H1 (cell line): Measurements from ENCODE around the gene TMEM181. TPM values are rescaled to one million over a fixed set of nuclear protein-coding genes. Genes with fewer than 3 reads are reported as not detected.

Source experiments
- CTCF ChIA-PET: fragments of 300-600 bp; sonication (Branson Sonifier 250); formaldehyde crosslinking; loops from one replicate; lab custom pipeline; 2021; ENCODE audit not compliant: partially characterized antibody; lab: Charles Lee
- POLR2A ChIA-PET: fragments of 300-600 bp; sonication (Branson Sonifier 250); formaldehyde crosslinking; loops from one replicate; lab custom pipeline; 2021; ENCODE audit warnings: inconsistent platforms; ENCODE audit not compliant: partially characterized antibody; lab: Charles Lee
- DNase-seq, 2 experiments: peaks; one replicate each; pipeline versions ENCODE4 v3.0.0 to v3.0.0-alpha.2; 2010 to 2022; ENCODE audit warnings: low spot score in 2 of 2, low read depth in 1 of 2, mixed read lengths in 1 of 2
- FAIRE-seq: peaks from 2 replicates; lab custom pipeline; 2011; peaks lifted over from hg19 to GRCh38; lab: Jason Lieb, UNC
- H2AFZ ChIP-seq: 2 replicates; pipeline ENCODE4 v1.8.1; 2012; ENCODE audit warnings: low read length, inconsistent platforms
- H2AK5ac ChIP-seq: 2 replicates; pipeline ENCODE4 v1.6.1; 2013; ENCODE audit warnings: low read depth, low read length
- H2BK120ac ChIP-seq: replicated peaks from 2 replicates; pipeline ENCODE3; 2013; ENCODE audit warnings: low read depth, low read length, inconsistent platforms
- H2BK12ac ChIP-seq: 2 replicates; pipeline ENCODE4 v1.6.1; 2013; ENCODE audit warnings: low read depth, low read length
- H2BK15ac ChIP-seq: 2 replicates; pipeline ENCODE4 v1.6.1; 2013; ENCODE audit warnings: low read length
- H2BK20ac ChIP-seq: 2 replicates; pipeline ENCODE4 v1.6.1; 2013; ENCODE audit warnings: low read length
- H2BK5ac ChIP-seq: 2 replicates; pipeline ENCODE4 v1.6.1; 2013; ENCODE audit warnings: low read depth, low read length
- H3K14ac ChIP-seq: 2 replicates; pipeline ENCODE4 v1.6.1; 2013; ENCODE audit warnings: inconsistent platforms; ENCODE audit not compliant: insufficient read length
- H3K18ac ChIP-seq: 2 replicates; pipeline ENCODE4 v1.6.1; 2013; ENCODE audit warnings: low read length; ENCODE audit errors: extremely low read depth
- H3K23ac ChIP-seq: 2 replicates; pipeline ENCODE4 v1.6.1; 2013; ENCODE audit warnings: inconsistent platforms; ENCODE audit not compliant: insufficient read length
- H3K23me2 ChIP-seq: 2 replicates; pipeline ENCODE4 v1.6.1; 2013; ENCODE audit warnings: low read depth, low read length
- H3K27ac ChIP-seq: 2 replicates; pipeline ENCODE4 v1.6.1; 2011; ENCODE audit warnings: low read depth, low read length, inconsistent platforms
- H3K27me3 ChIP-seq, 4 experiments: replicated peaks in 1 of 4; 1 replicate in 1 of 4; 2 replicates in 3 of 4; pipeline versions ENCODE4 v1.6.1 to v1.8.1; 2011 to 2013; ENCODE audit warnings: low read length in 3 of 4, mild to moderate bottlenecking in 3 of 4, inconsistent platforms in 2 of 4, mixed read lengths in 2 of 4, moderate library complexity in 1 of 4; ENCODE audit not compliant: control insufficient read depth in 3 of 4, insufficient read depth in 3 of 4; ENCODE audit errors: extremely low read depth in 1 of 4
- H3K36me3 ChIP-seq, 4 experiments: 2 replicates each; pipeline versions ENCODE4 v1.6.1 to v1.8.1; 2011 to 2013; ENCODE audit warnings: mild to moderate bottlenecking in 4 of 4, low read length in 3 of 4, moderate library complexity in 2 of 4, control low read depth in 1 of 4, inconsistent platforms in 1 of 4; ENCODE audit not compliant: insufficient read depth in 4 of 4, control insufficient read depth in 2 of 4
- H3K4ac ChIP-seq: replicated peaks from 2 replicates; pipeline ENCODE3; 2013; ENCODE audit warnings: low read length, low read depth, mixed read lengths, inconsistent platforms; ENCODE audit not compliant: insufficient read length
- H3K4me1 ChIP-seq, 4 experiments: replicated peaks in 1 of 4; 1 replicate in 1 of 4; 2 replicates in 3 of 4; pipeline versions ENCODE4 v1.6.1 to v1.8.1; 2011 to 2013; ENCODE audit warnings: low read length in 3 of 4, inconsistent platforms in 2 of 4, mixed read lengths in 1 of 4; ENCODE audit not compliant: insufficient read depth in 4 of 4, control insufficient read depth in 3 of 4
- H3K4me2 ChIP-seq, 2 experiments: 2 replicates each; pipeline versions ENCODE4 v1.6.1 to v1.8.1; 2011 to 2013; ENCODE audit warnings: low read depth in 2 of 2, low read length in 2 of 2, control low read depth in 1 of 2, inconsistent platforms in 1 of 2, mild to moderate bottlenecking in 1 of 2; ENCODE audit not compliant: insufficient read depth in 1 of 2
- H3K4me3 ChIP-seq, 4 experiments: fragments of 200-600, 300-600 bp in 1 of 4; sonication (generic), shearing (Covaris generic), sonication (Bioruptor Twin) in 1 of 4; 2 replicates each; pipeline versions ENCODE4 v1.5.1 to v1.8.1; 2011 to 2016; ENCODE audit warnings: low read length in 4 of 4, low read depth in 3 of 4, control low read depth in 2 of 4, inconsistent platforms in 2 of 4, mild to moderate bottlenecking in 2 of 4, mixed read lengths in 1 of 4, moderate library complexity in 1 of 4; ENCODE audit not compliant: insufficient read depth in 2 of 4; ENCODE audit errors: extremely low read depth in 1 of 4
- H3K56ac ChIP-seq: replicated peaks from 2 replicates; pipeline ENCODE3; 2013; ENCODE audit warnings: low read depth, mild to moderate bottlenecking, mixed read lengths, low read length, inconsistent platforms; ENCODE audit not compliant: insufficient read length
- H3K79me1 ChIP-seq: 2 replicates; pipeline ENCODE4 v1.6.1; 2013; ENCODE audit warnings: low read depth, low read length, control low read depth
- H3K79me2 ChIP-seq, 2 experiments: 2 replicates each; pipeline versions ENCODE4 v1.6.1 to v1.8.1; 2012 to 2013; ENCODE audit warnings: low read length in 2 of 2, mild to moderate bottlenecking in 2 of 2, inconsistent platforms in 1 of 2; ENCODE audit not compliant: insufficient read depth in 2 of 2, control insufficient read depth in 1 of 2
- H3K9ac ChIP-seq, 4 experiments: replicated peaks in 1 of 4; 1 replicate in 1 of 4; 2 replicates in 3 of 4; pipeline versions ENCODE4 v1.6.1 to v1.8.1; 2011 to 2013; ENCODE audit warnings: low read depth in 3 of 4, low read length in 3 of 4, control low read depth in 2 of 4, mild to moderate bottlenecking in 2 of 4, moderate library complexity in 2 of 4, inconsistent platforms in 1 of 4; ENCODE audit errors: extremely low read depth in 1 of 4
- H3K9me3 ChIP-seq, 2 experiments: 2 replicates each; pipeline versions ENCODE4 v1.6.1 to v1.8.1; 2012 to 2013; ENCODE audit warnings: mild to moderate bottlenecking in 2 of 2, moderate library complexity in 2 of 2, control low read depth in 1 of 2, inconsistent platforms in 1 of 2, low read depth in 1 of 2, low read length in 1 of 2, mixed read lengths in 1 of 2; ENCODE audit not compliant: insufficient read depth in 2 of 2
- H4K20me1 ChIP-seq, 2 experiments: replicated peaks in 1 of 2; 2 replicates each; pipeline versions ENCODE3 to v1.8.1; 2011 to 2013; ENCODE audit warnings: inconsistent platforms in 2 of 2, low read length in 2 of 2, mild to moderate bottlenecking in 1 of 2; ENCODE audit not compliant: insufficient read depth in 2 of 2, control insufficient read depth in 1 of 2
- H4K5ac ChIP-seq: 2 replicates; pipeline ENCODE4 v1.6.1; 2013; ENCODE audit warnings: low read length, low read depth, mixed read lengths, inconsistent platforms; ENCODE audit not compliant: insufficient read length
- H4K8ac ChIP-seq: 2 replicates; pipeline ENCODE4 v1.8.0; 2013; ENCODE audit warnings: mild to moderate bottlenecking, moderate library complexity, low read length, inconsistent platforms; ENCODE audit not compliant: insufficient read depth; ENCODE audit errors: extremely low read depth
- H4K91ac ChIP-seq: replicated peaks from 2 replicates; pipeline ENCODE3; 2013; ENCODE audit warnings: low read length, mixed read lengths, inconsistent platforms; ENCODE audit not compliant: insufficient read length
- HDAC2 ChIP-seq, 2 experiments: fragments of 300-600 bp in 1 of 2; sonication (generic) in 1 of 2; IDR thresholded peaks; 2 replicates each; pipeline ENCODE4 v1.6.1; 2011 to 2012; ENCODE audit warnings: low read depth in 2 of 2, low read length in 2 of 2, mild to moderate bottlenecking in 2 of 2, moderate library complexity in 2 of 2, borderline replicate concordance in 1 of 2, inconsistent platforms in 1 of 2
- KDM1A ChIP-seq: fragments of 200-600, 300-600 bp; sonication (generic); IDR thresholded peaks from 2 replicates; pipeline ENCODE4 v1.7.1; 2016; ENCODE audit warnings: mild to moderate bottlenecking, low read length, borderline replicate concordance
- NANOG ChIP-seq: IDR thresholded peaks from 2 replicates; pipeline ENCODE4 v1.6.1; 2011; ENCODE audit warnings: low read length, low read depth, mild to moderate bottlenecking, inconsistent platforms; ENCODE audit not compliant: insufficient read depth, poor library complexity, severe bottlenecking
- NRF1 ChIP-seq: IDR thresholded peaks from 2 replicates; pipeline ENCODE4 v1.6.1; 2011; ENCODE audit warnings: mild to moderate bottlenecking, low read depth, low read length, improper control_type of control experiment
- RAD21 ChIP-seq, 2 experiments: IDR thresholded peaks in 1 of 2; conservative IDR thresholded peaks in 1 of 2; 2 replicates each; pipeline ENCODE4 v1.6.1; 2011; ENCODE audit warnings: low read depth in 2 of 2, low read length in 2 of 2, improper control_type of control experiment in 1 of 2, inconsistent platforms in 1 of 2, mild to moderate bottlenecking in 1 of 2, moderate library complexity in 1 of 2
- RNF2 ChIP-seq: fragments of 200-900, 300-1000 bp; sonication (generic); IDR thresholded peaks from 2 replicates; pipeline ENCODE4 v1.7.1; 2016; ENCODE audit warnings: borderline replicate concordance, low read depth, mild to moderate bottlenecking, antibody characterized with exemption, low read length; ENCODE audit not compliant: poor library complexity, severe bottlenecking; ENCODE audit errors: missing control alignments
- SUZ12 ChIP-seq: fragments of 200-600 bp; sonication (generic); IDR thresholded peaks from 2 replicates; pipeline ENCODE4 v1.6.1; 2012; ENCODE audit warnings: mild to moderate bottlenecking, inconsistent platforms, low read length, moderate library complexity, mixed read lengths
- WGBS, 2 experiments: shearing (Covaris generic) in 1 of 2; methylation state at CpG; one replicate each; pipeline versions ENCODE4 v1.1.6 to v1.1.7; 2013 to 2015; ENCODE audit warnings: low lambda C conversion rate in 2 of 2, mixed read lengths in 2 of 2, inconsistent platforms in 1 of 2, low coverage in 1 of 2, missing lambda C conversion rate in 1 of 2; ENCODE audit not compliant: insufficient replicate concordance in 2 of 2, insufficient coverage in 1 of 2, insufficient read length in 1 of 2; ENCODE audit errors: extremely low coverage in 1 of 2, missing lambda C conversion rate in 1 of 2; 5-methylcytosine and 5-hydroxymethylcytosine counted together
- polyA plus RNA-seq, 7 experiments: library from polyadenylated mRNA; depleted of rRNA in 3 of 7; stranded (reverse) in 5 of 7; unstranded in 2 of 7; fragments of >200 nt in 5 of 7; fragments of 200-250 nt in 2 of 7; gene quantifications; 1 replicate in 5 of 7; 2 replicates in 1 of 7; 4 replicates in 1 of 7; pipeline versions ENCODE4 v1.2.1 to v1.2.3, GENCODE V29; 2011 to 2013; ENCODE audit warnings: missing spikeins in 2 of 7, mixed read lengths in 2 of 7
- total RNA-seq: library from RNA; stranded (reverse); fragmentation: NEBNext Ultra II Directional; extraction: Animal tissue kit (Norgen Biotek cat#: 25700); gene quantifications from 2 replicates; pipeline ENCODE4 v1.2.1, GENCODE V29; 2021

TMEM181 gene
- total and polyA plus RNA-seq, 2 of the 8 experiments (the other 6 are each of a cell fraction or from before 2014, with no cell fraction given): 8.6 to 19.0 TPM

DNA sequence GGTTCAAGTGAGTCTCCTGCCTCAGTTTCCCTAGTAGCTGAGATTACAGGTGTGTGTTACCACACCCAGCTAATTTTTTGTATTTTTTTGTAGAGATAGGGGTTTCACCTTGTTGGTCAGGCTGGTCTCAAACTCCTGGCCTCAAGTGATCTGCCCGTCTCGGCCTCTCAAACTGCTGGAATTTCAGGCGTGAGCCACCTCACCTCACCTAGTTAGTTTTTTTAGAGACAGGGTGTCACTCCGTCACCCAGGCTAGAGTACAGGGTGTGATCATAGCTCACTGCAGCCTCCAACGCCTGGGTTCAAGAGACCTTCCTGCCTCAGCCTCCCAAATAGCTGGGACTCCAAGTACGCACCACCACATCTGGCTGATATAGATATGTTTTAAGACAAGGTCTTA lies 112.8 kb downstream of the TMEM181 start:
- H3K23me2 ChIP-seq: no peaks in the 10 kb centered on the region
- H3K27ac ChIP-seq: no peak overlapping the region
- H2BK12ac ChIP-seq: no peak overlapping the region
- H4K5ac ChIP-seq: no peak overlapping the region
- no peak overlapping the region for H4K91ac ChIP-seq
- H2AFZ ChIP-seq: no peak overlapping the region
- H2AK5ac ChIP-seq: no peak overlapping the region
- H3K9me3 ChIP-seq: no peaks in the 10 kb centered on the region
- H3K4me3 ChIP-seq: no peak overlapping the region
- CTCF ChIA-PET: interaction anchor here (0.6 to 6.4 kb wide), 7 partner anchors 12 to 896 kb away, joined by 3 to 39 read pairs (median 3); no protein-coding TSS in a partner anchor
- POLR2A ChIA-PET: no interaction called here
- H3K4me2 ChIP-seq: no peak overlapping the region
- H3K14ac ChIP-seq: no peak overlapping the region
- no peaks in the 10 kb centered on the region for H3K36me3 ChIP-seq
- H3K9ac ChIP-seq: no peak overlapping the region
- H3K27me3 ChIP-seq: no peaks in the 10 kb centered on the region
- no peaks in the 10 kb centered on the region for H3K79me2 ChIP-seq
- H3K79me1 ChIP-seq: no peaks in the 10 kb centered on the region
- no peak overlapping the region for H2BK20ac ChIP-seq
- H3K23ac ChIP-seq: no peak overlapping the region
- FAIRE-seq: no peak
- 93% methylated on average over 6 of the region's 6 CpGs; no CpG with 5 or more reads in 1 of the 2 experiments for WGBS, 2 experiments
- no peak overlapping the region for H3K56ac ChIP-seq
- H3K4me1 ChIP-seq: no peaks in the 10 kb centered on the region
- no peaks in the 10 kb centered on the region for H4K20me1 ChIP-seq
- no peak overlapping the region for H2BK15ac ChIP-seq
- H2BK120ac ChIP-seq: no peak overlapping the region
- no peak overlapping the region for H2BK5ac ChIP-seq
- DNase-seq: no peak
- H3K4ac ChIP-seq: no peak overlapping the region
- TF ChIP-seq RAD21 (IDR thresholded peaks at IDR 0.05 in 1 of 2, conservative IDR thresholded peaks at IDR 0.05 in 1 of 2; ENCODE audit: low read depth in 2 of 2, low read length in 2 of 2) (no peak), NANOG (no peak), NRF1 (no peak), SUZ12 (no peak), HDAC2 (IDR thresholded peaks at IDR 0.05; ENCODE audit: borderline replicate concordance in 1 of 2, low read depth in 2 of 2, low read length in 2 of 2) (no peak), KDM1A (no peak), RNF2 (no peak)
- H3K18ac ChIP-seq: no peak overlapping the region
- no peak overlapping the region; the same call in 1 of the 2 replicates for H4K8ac ChIP-seq
